C4-2B (cell line): ENCODE measurements around the gene ERICH2.

Source experiments
- ZFX ChIP-seq: fragments of 450-650 bp; IDR thresholded peaks from 2 replicates; pipeline ENCODE4 v1.6.1; 2017
- TF ChIP-seq, protein P1 (sequence below): fragments of 450-650 bp; conservative IDR thresholded peaks from 2 replicates; pipeline ENCODE4 v1.5.1; 2017; ENCODE audit warnings: mild to moderate bottlenecking

DNA sequence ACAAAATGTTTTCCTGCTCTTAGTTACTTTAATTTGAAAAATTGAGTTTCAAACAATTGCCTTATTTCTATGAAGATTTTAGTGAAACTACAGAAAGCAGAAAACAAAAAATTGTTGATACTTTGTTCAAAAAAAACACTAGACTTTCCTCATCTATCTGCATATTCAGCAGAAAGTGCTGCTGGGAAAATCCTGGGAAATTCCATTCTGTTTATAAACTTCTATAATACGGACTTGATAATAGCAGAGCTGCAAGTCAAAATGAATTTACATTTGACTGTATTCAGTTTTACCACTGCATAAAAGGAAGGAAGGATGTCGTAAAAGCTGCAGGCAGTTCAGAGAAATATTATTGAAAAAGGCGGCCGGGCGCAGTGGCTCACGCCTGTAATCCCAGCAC, 24.9 kb upstream of the ERICH2 start:
- TF ChIP-seq, protein P1, sequence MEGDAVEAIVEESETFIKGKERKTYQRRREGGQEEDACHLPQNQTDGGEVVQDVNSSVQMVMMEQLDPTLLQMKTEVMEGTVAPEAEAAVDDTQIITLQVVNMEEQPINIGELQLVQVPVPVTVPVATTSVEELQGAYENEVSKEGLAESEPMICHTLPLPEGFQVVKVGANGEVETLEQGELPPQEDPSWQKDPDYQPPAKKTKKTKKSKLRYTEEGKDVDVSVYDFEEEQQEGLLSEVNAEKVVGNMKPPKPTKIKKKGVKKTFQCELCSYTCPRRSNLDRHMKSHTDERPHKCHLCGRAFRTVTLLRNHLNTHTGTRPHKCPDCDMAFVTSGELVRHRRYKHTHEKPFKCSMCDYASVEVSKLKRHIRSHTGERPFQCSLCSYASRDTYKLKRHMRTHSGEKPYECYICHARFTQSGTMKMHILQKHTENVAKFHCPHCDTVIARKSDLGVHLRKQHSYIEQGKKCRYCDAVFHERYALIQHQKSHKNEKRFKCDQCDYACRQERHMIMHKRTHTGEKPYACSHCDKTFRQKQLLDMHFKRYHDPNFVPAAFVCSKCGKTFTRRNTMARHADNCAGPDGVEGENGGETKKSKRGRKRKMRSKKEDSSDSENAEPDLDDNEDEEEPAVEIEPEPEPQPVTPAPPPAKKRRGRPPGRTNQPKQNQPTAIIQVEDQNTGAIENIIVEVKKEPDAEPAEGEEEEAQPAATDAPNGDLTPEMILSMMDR: no peak
- no peak for TF ChIP-seq ZFX
